ENCODE data around the gene SEMA4D.

The SEMA4D gene

GRCh38 chr9:89427621-89428221 is 70.2 kb downstream of the SEMA4D start:
- TF ChIP-seq CTCF (IDR thresholded peaks at IDR 0.05) = no peak
- Histone ChIP-seq H3K4me3 (ENCODE audit: low read depth, low read length) (no peak overlapping the region), H3K27me3 (ENCODE audit: control insufficient read depth, insufficient read depth, low read length) (no peaks in the 10 kb centered on the region), H3K27ac (no peak overlapping the region), H3K4me1 (no peaks in the 10 kb centered on the region), H3K79me2 (peaks cover 6% of the 10 kb centered on the region), H3K9ac (no peak overlapping the region), H3K4me2 (ENCODE audit: low read length) (no peak overlapping the region), H3K9me3 (ENCODE audit: control insufficient read depth, low read length) (no peaks in the 10 kb centered on the region), H2AFZ (no peak overlapping the region), H3K36me3 (ENCODE audit: control insufficient read depth, insufficient read depth, low read length) (no peaks in the 10 kb centered on the region)

GRCh38 chr9:89426384-89426961 is 71.4 kb downstream of the SEMA4D start:
- Histone ChIP-seq H3K4me2 (ENCODE audit: low read length) (no peak overlapping the region), H3K79me2 (peaks cover 6% of the 10 kb centered on the region), H3K36me3 (ENCODE audit: control insufficient read depth, insufficient read depth, low read length) (no peaks in the 10 kb centered on the region), H3K4me1 (no peaks in the 10 kb centered on the region), H2AFZ (no peak overlapping the region), H3K9ac (no peak overlapping the region), H3K9me3 (ENCODE audit: control insufficient read depth, low read length) (no peaks in the 10 kb centered on the region), H3K27ac (no peak overlapping the region), H3K27me3 (ENCODE audit: control insufficient read depth, insufficient read depth, low read length) (no peaks in the 10 kb centered on the region), H3K4me3 (ENCODE audit: low read depth, low read length) (no peak overlapping the region)
- TF ChIP-seq CTCF (IDR thresholded peaks at IDR 0.05) = no peak

DNA sequence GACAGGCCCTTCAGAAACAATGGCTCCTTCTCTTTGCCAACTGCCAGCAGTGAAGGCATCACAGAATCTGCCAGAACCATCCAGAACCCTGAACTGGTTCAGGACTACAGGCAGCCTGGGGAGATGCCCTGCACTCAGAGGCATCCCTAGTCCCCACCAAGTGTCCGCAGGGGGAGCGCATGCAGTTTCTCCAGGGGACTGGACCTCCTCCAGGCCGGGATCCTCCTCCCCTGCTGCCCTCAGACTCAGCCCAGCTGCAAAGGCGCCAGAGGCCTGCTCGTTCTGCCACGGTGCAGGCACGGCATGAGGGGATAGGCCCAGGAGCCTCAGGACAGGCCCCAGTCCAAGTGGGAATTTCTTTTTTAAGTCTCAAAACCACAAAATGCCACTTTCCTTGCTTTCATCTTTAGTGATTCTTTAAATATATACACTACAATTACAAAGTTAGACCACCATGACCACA is 72.0 kb downstream of the SEMA4D start:
- no peak overlapping the region for H3K4me2 ChIP-seq (ENCODE audit: low read length)
- H3K4me3 ChIP-seq (ENCODE audit: low read depth, low read length) = no peak overlapping the region
- H3K27me3 ChIP-seq (ENCODE audit: control insufficient read depth, insufficient read depth, low read length) = no peaks in the 10 kb centered on the region
- H3K79me2 ChIP-seq = peaks cover 6% of the 10 kb centered on the region
- H3K9me3 ChIP-seq (ENCODE audit: control insufficient read depth, low read length) = no peaks in the 10 kb centered on the region
- no peak for TF ChIP-seq CTCF (IDR thresholded peaks at IDR 0.05)
- no peak overlapping the region for H2AFZ ChIP-seq
- H3K27ac ChIP-seq = no peak overlapping the region
- no peak overlapping the region for H3K9ac ChIP-seq
- no peaks in the 10 kb centered on the region for H3K36me3 ChIP-seq (ENCODE audit: control insufficient read depth, insufficient read depth, low read length)
- no peaks in the 10 kb centered on the region for H3K4me1 ChIP-seq

GRCh38 chr9:89425024-89425805 is 72.7 kb downstream of the SEMA4D start:
- Histone ChIP-seq H3K79me2 (peaks cover 6% of the 10 kb centered on the region), H3K9me3 (ENCODE audit: control insufficient read depth, low read length) (no peaks in the 10 kb centered on the region), H3K36me3 (ENCODE audit: control insufficient read depth, insufficient read depth, low read length) (no peaks in the 10 kb centered on the region), H3K4me2 (ENCODE audit: low read length) (no peak overlapping the region), H3K27me3 (ENCODE audit: control insufficient read depth, insufficient read depth, low read length) (no peaks in the 10 kb centered on the region), H3K27ac (no peak overlapping the region), H3K4me3 (ENCODE audit: low read depth, low read length) (no peak overlapping the region), H2AFZ (no peak overlapping the region), H3K9ac (no peak overlapping the region), H3K4me1 (no peaks in the 10 kb centered on the region)
- TF ChIP-seq CTCF (IDR thresholded peaks at IDR 0.05) = no peak

All from parathyroid adenoma (tissue), 2 donors.